Measurements from ENCODE around the gene SOWAHB. TPM values are rescaled to one million over a fixed set of nuclear protein-coding genes. Genes with fewer than 3 reads are reported as not detected.

Gene SOWAHB
- polyA plus RNA-seq, 1 of the 3 experiments (the other 2 are of a cell fraction) = 0.05 TPM

- WGBS (ENCODE audit: low lambda C conversion rate) = 0% methylated on average over 1 of the region's 1 CpG
- Histone ChIP-seq H3K9me2 (no peaks in the 10 kb centered on the region), H3K4me2 (no peak overlapping the region), H3K9ac (no peak overlapping the region), H4K20me1 (ENCODE audit: insufficient read depth) (no peaks in the 10 kb centered on the region), H3K27ac (ENCODE audit: low read depth in 2 of 2, low read length in 1 of 2) (peak overlapping the region in 1 of 2 experiments; percentile 60; a peak in 2 of 4 replicates), H3K9me3 (no peaks in the 10 kb centered on the region), H3F3A (replicated peaks; ENCODE audit: insufficient read depth) (no peaks in the 10 kb centered on the region), H3K4me1 (ENCODE audit: control insufficient read depth in 1 of 2, insufficient read depth in 2 of 2, low read depth in 1 of 2, low read length in 1 of 2) (no peaks in the 10 kb centered on the region), H3K36me3 (replicated peaks in 1 of 2; ENCODE audit: control insufficient read depth in 1 of 2, insufficient read depth in 2 of 2, low read length in 1 of 2) (no peaks in the 10 kb centered on the region), H3K79me2 (ENCODE audit: insufficient read depth) (no peaks in the 10 kb centered on the region), H3K4me3 (ENCODE audit: low read depth in 2 of 2, low read length in 1 of 2) (no peak overlapping the region), H3K27me3 (ENCODE audit: insufficient read depth) (no peaks in the 10 kb centered on the region), H2AFZ (ENCODE audit: low read depth) (no peak overlapping the region)
- POLR2A ChIA-PET = no interaction called here
- no peak for DNase-seq
- TF ChIP-seq TCF12 (IDR thresholded peaks at IDR 0.05) (peak; percentile 29; the same call in 1 of the 2 replicates), EP300 (IDR thresholded peaks at IDR 0.05; ENCODE audit: borderline replicate concordance in 1 of 2, low read depth in 1 of 2, low read length in 1 of 2) (no peak)
- CTCF ChIA-PET = no interaction called here
Measured at GRCh38 chr4:76905521-76905920, 7.6 kb upstream of the SOWAHB start.

- H4K20me1 ChIP-seq (ENCODE audit: insufficient read depth) = no peaks in the 10 kb centered on the region
- H3K9me3 ChIP-seq = no peaks in the 10 kb centered on the region
- no peak for DNase-seq
- no peaks in the 10 kb centered on the region for H3F3A ChIP-seq (replicated peaks; ENCODE audit: insufficient read depth)
- H3K4me2 ChIP-seq = no peak overlapping the region
- POLR2A ChIA-PET = no interaction called here
- CTCF ChIA-PET = no interaction called here
- H3K9me2 ChIP-seq = no peaks in the 10 kb centered on the region
- H3K27ac ChIP-seq (ENCODE audit: low read depth in 2 of 2, low read length in 1 of 2) = peak overlapping the region in 1 of 2 experiments; percentile 60; a peak in 1 of 4 replicates
- H3K4me3 ChIP-seq (ENCODE audit: low read depth in 2 of 2, low read length in 1 of 2) = no peak overlapping the region
- H2AFZ ChIP-seq (ENCODE audit: low read depth) = no peak overlapping the region
- no peaks in the 10 kb centered on the region for H3K79me2 ChIP-seq (ENCODE audit: insufficient read depth)
- H3K4me1 ChIP-seq (ENCODE audit: control insufficient read depth in 1 of 2, insufficient read depth in 2 of 2, low read depth in 1 of 2, low read length in 1 of 2) = no peaks in the 10 kb centered on the region
- 2% methylated on average over 4 of the region's 4 CpGs for WGBS (ENCODE audit: low lambda C conversion rate)
- H3K9ac ChIP-seq = no peak overlapping the region
- no peaks in the 10 kb centered on the region for H3K36me3 ChIP-seq (replicated peaks in 1 of 2; ENCODE audit: control insufficient read depth in 1 of 2, insufficient read depth in 2 of 2, low read length in 1 of 2)
- H3K27me3 ChIP-seq (ENCODE audit: insufficient read depth) = no peaks in the 10 kb centered on the region
- TF ChIP-seq MEF2A (IDR thresholded peaks at IDR 0.05; ENCODE audit: borderline replicate concordance, low read depth) (no peak), IRF3 (IDR thresholded peaks at IDR 0.05; ENCODE audit: low read depth, low read length) (no peak), RFX5 (IDR thresholded peaks at IDR 0.05; ENCODE audit: low read length) (no peak), EP300 (IDR thresholded peaks at IDR 0.05; ENCODE audit: borderline replicate concordance in 1 of 2, low read depth in 1 of 2, low read length in 1 of 2) (no peak), PBX3 (IDR thresholded peaks at IDR 0.05) (no peak), GABPA (IDR thresholded peaks at IDR 0.05; ENCODE audit: low read depth) (no peak), REST (IDR thresholded peaks at IDR 0.05; ENCODE audit: low read depth, low read length) (no peak), USF1 (IDR thresholded peaks at IDR 0.05; ENCODE audit: borderline replicate concordance, low read depth) (no peak), NRF1 (IDR thresholded peaks at IDR 0.05; ENCODE audit: low read depth, low read length) (no peak), EZH2phosphoT487 (IDR thresholded peaks at IDR 0.05; ENCODE audit: borderline replicate concordance, low read depth) (no peak), RCOR1 (IDR thresholded peaks at IDR 0.05; ENCODE audit: low read length) (no peak), SIN3A (IDR thresholded peaks at IDR 0.05; ENCODE audit: borderline replicate concordance, low read depth, low read length) (no peak), TAF1 (IDR thresholded peaks at IDR 0.05; ENCODE audit: borderline replicate concordance, low read depth, low read length) (no peak), JUND (IDR thresholded peaks at IDR 0.05) (no peak), RXRA (IDR thresholded peaks at IDR 0.05; ENCODE audit: borderline replicate concordance, low read depth) (no peak), YY1 (IDR thresholded peaks at IDR 0.05; ENCODE audit: low read depth) (no peak), FOSL2 (IDR thresholded peaks at IDR 0.05; ENCODE audit: borderline replicate concordance, low read depth) (no peak), ZBTB33 (IDR thresholded peaks at IDR 0.05; ENCODE audit: borderline replicate concordance, low read depth) (no peak), GATA2 (CRISPR knock-in tag; IDR thresholded peaks at IDR 0.05) (no peak)
Measured at GRCh38 chr4:76904646-76905190, 6.8 kb upstream of the SOWAHB start.

Data from SK-N-SH (cell line).